ENCODE measurements around the gene OR51B5. TPM values are rescaled to one million over a fixed set of nuclear protein-coding genes. Genes with fewer than 3 reads are reported as not detected.

The OR51B5 gene
- total RNA-seq, 4 donors from 2014 or later, result not detected

- Histone ChIP-seq H3K4me3 (no peak overlapping the region), H3K27me3 (no peaks in the 10 kb centered on the region), H3K27ac (no peak overlapping the region), H3K4me1 (no peaks in the 10 kb centered on the region), H3K9me3 (no peaks in the 10 kb centered on the region), H3K36me3 (no peaks in the 10 kb centered on the region)
- TF ChIP-seq POLR2A (IDR thresholded peaks at IDR 0.05) (no peak), CTCF (IDR thresholded peaks at IDR 0.05) (peak; percentile 36 to 62 (median 53)), EP300 (IDR thresholded peaks at IDR 0.05; ENCODE audit: low read depth) (no peak), POLR2AphosphoS5 (IDR thresholded peaks at IDR 0.05) (no peak)
- intact Hi-C loops (cut with DNase I; ENCODE audit: low total_unique reads) (no loop called here), in situ Hi-C loops (cut with MboI; ENCODE audit: low pct_ligation_motif_present in 1 of 4, low pct_unique_long_range_greater_than_20kb in 1 of 4, low sequenced_read_pairs in 3 of 4) (no loop called here)
- DNase-seq, result peak; percentile 27
- 66 to 72% methylated on average over 4 of the region's 4 CpGs for WGBS, 2 donors (ENCODE audit: low coverage in 1 of 2)
These were observed 37.5 kb upstream of the OR51B5 start for GRCh38 chr11:5380740-5381342.

- in situ Hi-C loops (cut with MboI; ENCODE audit: low pct_ligation_motif_present in 1 of 4, low pct_unique_long_range_greater_than_20kb in 1 of 4, low sequenced_read_pairs in 3 of 4), result no loop called here
- no peaks in the 10 kb centered on the region for H3K9me3 ChIP-seq
- no peaks in the 10 kb centered on the region for H3K27me3 ChIP-seq
- no peaks in the 10 kb centered on the region for H3K36me3 ChIP-seq
- TF ChIP-seq POLR2AphosphoS5 (IDR thresholded peaks at IDR 0.05), result no peak
- TF ChIP-seq EP300 (IDR thresholded peaks at IDR 0.05; ENCODE audit: low read depth), result no peak
- TF ChIP-seq POLR2A (IDR thresholded peaks at IDR 0.05), result no peak
- TF ChIP-seq CTCF (IDR thresholded peaks at IDR 0.05), result no peak
- no peak for DNase-seq
- intact Hi-C loops (cut with DNase I; ENCODE audit: low total_unique reads), result no loop called here
- H3K27ac ChIP-seq, result no peak overlapping the region
- no peak overlapping the region for H3K4me3 ChIP-seq
- no peaks in the 10 kb centered on the region for H3K4me1 ChIP-seq
These were observed 26.5 kb upstream of the OR51B5 start for GRCh38 chr11:5369789-5370188.

GRCh38 chr11:5368502-5369043 lies 25.2 kb upstream of the OR51B5 start:
- intact Hi-C loops (cut with DNase I; ENCODE audit: low total_unique reads), result no loop called here
- 55 to 74% methylated on average over 3 of the region's 3 CpGs for WGBS, 2 donors (ENCODE audit: low coverage in 1 of 2)
- TF ChIP-seq EP300 (IDR thresholded peaks at IDR 0.05; ENCODE audit: low read depth), result no peak
- TF ChIP-seq POLR2AphosphoS5 (IDR thresholded peaks at IDR 0.05), result no peak
- TF ChIP-seq POLR2A (IDR thresholded peaks at IDR 0.05), result no peak
- no peak for TF ChIP-seq CTCF (IDR thresholded peaks at IDR 0.05)
- DNase-seq, result no peak
- in situ Hi-C loops (cut with MboI; ENCODE audit: low pct_ligation_motif_present in 1 of 4, low pct_unique_long_range_greater_than_20kb in 1 of 4, low sequenced_read_pairs in 3 of 4), result no loop called here
- no peaks in the 10 kb centered on the region for H3K36me3 ChIP-seq
- no peak overlapping the region for H3K4me3 ChIP-seq
- no peaks in the 10 kb centered on the region for H3K4me1 ChIP-seq
- H3K9me3 ChIP-seq, result no peaks in the 10 kb centered on the region
- H3K27me3 ChIP-seq, result no peaks in the 10 kb centered on the region
- no peak overlapping the region for H3K27ac ChIP-seq

- Histone ChIP-seq H3K9me3 (no peaks in the 10 kb centered on the region), H3K27ac (no peak overlapping the region), H3K36me3 (no peaks in the 10 kb centered on the region), H3K4me3 (no peak overlapping the region), H3K4me1 (no peaks in the 10 kb centered on the region), H3K27me3 (no peaks in the 10 kb centered on the region)
- TF ChIP-seq POLR2A (IDR thresholded peaks at IDR 0.05) (no peak), EP300 (IDR thresholded peaks at IDR 0.05; ENCODE audit: low read depth) (no peak), POLR2AphosphoS5 (IDR thresholded peaks at IDR 0.05) (no peak), CTCF (IDR thresholded peaks at IDR 0.05) (no peak)
- in situ Hi-C loops (cut with MboI; ENCODE audit: low pct_ligation_motif_present in 1 of 4, low pct_unique_long_range_greater_than_20kb in 1 of 4, low sequenced_read_pairs in 3 of 4), result no loop called here
- DNase-seq, result no peak
- intact Hi-C loops (cut with DNase I; ENCODE audit: low total_unique reads), result no loop called here
- 25 to 69% methylated on average over 2 of the region's 2 CpGs for WGBS, 2 donors (ENCODE audit: low coverage in 1 of 2)
These were observed 24.2 kb upstream of the OR51B5 start for GRCh38 chr11:5367448-5368074.
